ENCODE data around the gene PIP4K2A. TPM values are rescaled to one million over a fixed set of nuclear protein-coding genes. Genes with fewer than 3 reads are reported as not detected.
"Not testable (repeated sequence)": the region's sequence is repeated elsewhere in the genome, so short reads cannot be mapped to it uniquely, and the experiment has no call there.

The PIP4K2A gene
- polyA plus RNA-seq: 15.3 TPM
- long read RNA-seq, donor 1, partial matches to known transcripts: 25 of 26 reads
- long read RNA-seq, donor 1, other reads (novel, unspliced or antisense): 0 of 26 reads
- long read RNA-seq, donor 2, partial matches to known transcripts: 0 of 3 reads
- long read RNA-seq, donor 2, other reads (novel, unspliced or antisense): 0 of 3 reads
- long read RNA-seq, donor 3: 0 reads
- long read RNA-seq, donor 4: 0 reads
- long read RNA-seq, donor 5, partial matches to known transcripts: 0 of 4 reads
- long read RNA-seq, donor 5, other reads (novel, unspliced or antisense): 0 of 4 reads
- long read RNA-seq, donor 6, transcript PIP4K2A-202 (10 exons, 3,802 nt): major isoform, 6 of 6 reads
- long read RNA-seq, donor 6, partial matches to known transcripts: 0 of 6 reads
- long read RNA-seq, donor 6, other reads (novel, unspliced or antisense): 0 of 6 reads
- long read RNA-seq, donor 7, partial matches to known transcripts: 0 of 2 reads
- long read RNA-seq, donor 7, other reads (novel, unspliced or antisense): 0 of 2 reads
- long read RNA-seq, donor 8, transcript PIP4K2A-202 (10 exons, 3,802 nt): major isoform, 5 of 5 reads
- long read RNA-seq, donor 8, partial matches to known transcripts: 0 of 5 reads
- long read RNA-seq, donor 8, other reads (novel, unspliced or antisense): 0 of 5 reads
- long read RNA-seq, donor 9, partial matches to known transcripts: 0 of 4 reads
- long read RNA-seq, donor 9, other reads (novel, unspliced or antisense): 0 of 4 reads
- long read RNA-seq, donor 10, transcript PIP4K2A-202 (10 exons, 3,802 nt): major isoform, 6 of 6 reads
- long read RNA-seq, donor 10, partial matches to known transcripts: 0 of 6 reads
- long read RNA-seq, donor 10, other reads (novel, unspliced or antisense): 0 of 6 reads
- long read RNA-seq, donor 11, transcript PIP4K2A-202 (10 exons, 3,802 nt): major isoform, 6 of 6 reads
- long read RNA-seq, donor 11, partial matches to known transcripts: 0 of 6 reads
- long read RNA-seq, donor 11, other reads (novel, unspliced or antisense): 0 of 6 reads

DNA sequence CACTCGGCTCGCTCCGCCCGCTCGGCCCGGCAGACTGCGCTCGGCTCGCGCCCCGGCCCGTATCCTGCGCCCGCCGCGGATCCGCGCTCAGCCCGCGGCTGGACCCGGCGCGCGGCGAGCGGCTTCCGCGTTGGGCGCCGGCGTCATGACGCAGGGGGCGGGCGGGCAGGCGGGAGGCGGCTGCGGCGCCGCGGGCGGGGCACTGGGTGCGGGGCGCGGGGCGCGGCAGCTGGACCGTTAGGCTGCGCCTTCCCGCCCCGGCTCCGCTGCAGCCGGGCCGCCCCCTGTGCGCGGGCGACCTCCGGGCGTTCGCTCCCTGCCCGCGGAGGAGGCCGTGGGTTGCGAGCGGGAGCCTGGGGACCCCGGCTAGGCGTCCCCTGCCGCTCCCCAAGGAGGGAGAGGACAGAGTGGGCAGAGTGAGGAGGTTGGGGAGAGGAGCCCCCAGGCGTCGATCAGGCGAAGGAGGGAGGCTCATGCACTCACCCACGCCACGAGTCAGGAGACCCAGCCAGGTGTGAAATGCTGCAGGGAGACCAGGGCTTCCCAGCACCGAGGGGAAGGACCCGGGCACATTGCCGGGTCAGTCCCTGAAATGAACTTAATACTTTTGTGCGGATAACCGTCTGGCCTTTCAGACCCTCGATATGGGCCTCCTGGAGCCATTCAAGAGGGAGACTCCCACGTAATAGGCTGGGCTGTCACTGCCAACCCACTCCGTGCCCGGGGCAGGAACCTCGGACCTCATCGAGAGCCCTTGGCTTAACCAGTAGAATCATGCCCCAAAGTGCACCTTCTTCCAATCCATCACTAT lies at the start of gene PIP4K2A:
PIP4K2A (minus strand) TSS at position 100 of the 811 bp plus-strand sequence. CDS start 252 bp downstream, outside the sequence.
- DNase-seq: peak; percentile 48 to 76
- Histone ChIP-seq H3K27ac (ENCODE audit: low read length) (peak within 1 kb of the TSS; percentile 53), H3K9me3 (ENCODE audit: control insufficient read depth, low read depth, low read length) (no peaks in the 10 kb centered on the region), H3K4me3 (ENCODE audit: low read length) (peak within 1 kb of the TSS; percentile 84), H3K27me3 (ENCODE audit: control insufficient read depth, insufficient read depth, low read length) (peaks cover 20% of the 10 kb centered on the region), H3K4me1 (ENCODE audit: control insufficient read depth, insufficient read depth, low read length) (peaks cover 4% of the 10 kb centered on the region), H3K36me3 (ENCODE audit: control insufficient read depth, insufficient read depth, low read length) (no peaks in the 10 kb centered on the region)
- WGBS (ENCODE audit: insufficient coverage, low lambda C conversion rate): no CpG with 5 or more reads among the region's 83 CpGs

DNA sequence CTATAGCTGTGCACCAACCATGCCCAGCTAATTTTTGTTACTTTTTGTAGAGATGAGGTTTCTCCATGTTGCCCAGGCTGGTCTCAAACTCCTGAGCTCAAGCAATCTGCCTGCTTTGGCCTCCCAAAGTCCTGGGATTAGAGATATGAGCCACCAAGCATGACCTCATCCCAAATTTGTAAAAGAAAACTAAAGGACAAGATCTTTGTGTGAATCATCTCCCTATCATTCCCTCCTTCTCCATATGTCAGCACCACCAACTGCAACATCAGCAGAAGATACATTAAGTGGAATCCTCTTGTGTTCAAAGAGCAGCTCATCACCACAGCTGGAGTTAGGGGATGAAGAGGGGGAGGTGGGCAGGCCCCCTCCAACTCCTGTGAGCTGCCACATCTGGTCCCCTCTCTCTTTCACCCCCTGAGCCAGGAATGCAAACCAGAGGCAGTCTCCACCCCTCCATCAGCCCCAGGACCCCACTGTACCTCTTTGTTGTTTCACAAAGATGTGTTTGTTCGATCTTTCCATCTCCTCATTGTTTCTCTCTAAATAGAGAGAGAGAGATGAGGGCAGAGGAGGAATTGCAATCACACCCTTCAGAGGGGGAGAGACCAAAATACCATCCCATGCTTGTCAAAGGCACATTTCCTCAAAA lies 47.3 kb upstream of the PIP4K2A start:
- Histone ChIP-seq H3K36me3 (ENCODE audit: control insufficient read depth, insufficient read depth, low read length) (no peaks in the 10 kb centered on the region), H3K4me3 (ENCODE audit: low read length) (no peak overlapping the region), H3K27ac (ENCODE audit: low read length) (no peak overlapping the region), H3K27me3 (ENCODE audit: control insufficient read depth, insufficient read depth, low read length) (peaks cover 2% of the 10 kb centered on the region), H3K4me1 (ENCODE audit: control insufficient read depth, insufficient read depth, low read length) (no peaks in the 10 kb centered on the region), H3K9me3 (ENCODE audit: control insufficient read depth, low read depth, low read length) (no peaks in the 10 kb centered on the region)
- DNase-seq: no peak
- no CpG with 5 or more reads among the region's 1 CpG for WGBS (ENCODE audit: insufficient coverage, low lambda C conversion rate)

DNA sequence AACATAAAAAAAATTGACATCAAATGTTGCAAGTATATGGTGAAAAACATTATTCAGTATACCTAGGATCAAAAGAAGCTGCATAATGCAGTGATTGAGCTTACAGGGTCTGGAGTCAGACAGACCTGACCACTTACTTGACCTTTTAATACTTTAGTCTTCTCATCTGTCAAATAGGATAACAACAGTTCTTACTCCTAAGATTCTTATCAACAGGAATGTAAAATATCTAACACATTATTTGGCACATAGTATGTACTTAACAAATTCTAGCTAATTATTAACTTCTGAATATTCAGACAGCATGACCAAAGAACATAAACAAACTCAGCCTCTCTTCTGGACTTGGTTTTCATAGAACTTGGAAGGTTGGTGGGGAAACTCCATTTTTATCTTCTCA lies 45.6 kb upstream of the PIP4K2A start:
- Histone ChIP-seq H3K27me3 (ENCODE audit: control insufficient read depth, insufficient read depth, low read length) (peaks cover 2% of the 10 kb centered on the region), H3K4me3 (ENCODE audit: low read length) (no peak overlapping the region), H3K4me1 (ENCODE audit: control insufficient read depth, insufficient read depth, low read length) (no peaks in the 10 kb centered on the region), H3K27ac (ENCODE audit: low read length) (no peak overlapping the region), H3K36me3 (ENCODE audit: control insufficient read depth, insufficient read depth, low read length) (no peaks in the 10 kb centered on the region), H3K9me3 (ENCODE audit: control insufficient read depth, low read depth, low read length) (no peaks in the 10 kb centered on the region)
- no peak for DNase-seq

GRCh38 chr10:22758867-22759266 lies 44.5 kb upstream of the PIP4K2A start:
- DNase-seq: no peak
- Histone ChIP-seq H3K4me3 (ENCODE audit: low read length) (no peak overlapping the region), H3K36me3 (ENCODE audit: control insufficient read depth, insufficient read depth, low read length) (no peaks in the 10 kb centered on the region), H3K4me1 (ENCODE audit: control insufficient read depth, insufficient read depth, low read length) (no peaks in the 10 kb centered on the region), H3K9me3 (ENCODE audit: control insufficient read depth, low read depth, low read length) (no peaks in the 10 kb centered on the region), H3K27me3 (ENCODE audit: control insufficient read depth, insufficient read depth, low read length) (no peaks in the 10 kb centered on the region), H3K27ac (ENCODE audit: low read length) (no peak overlapping the region)
- WGBS (ENCODE audit: insufficient coverage, low lambda C conversion rate): no CpG with 5 or more reads among the region's 6 CpGs

GRCh38 chr10:22754296-22754695 lies 39.9 kb upstream of the PIP4K2A start:
- Histone ChIP-seq H3K27ac (ENCODE audit: low read length) (no peak overlapping the region), H3K36me3 (ENCODE audit: control insufficient read depth, insufficient read depth, low read length) (no peaks in the 10 kb centered on the region), H3K27me3 (ENCODE audit: control insufficient read depth, insufficient read depth, low read length) (no peaks in the 10 kb centered on the region), H3K4me1 (ENCODE audit: control insufficient read depth, insufficient read depth, low read length) (no peaks in the 10 kb centered on the region), H3K9me3 (ENCODE audit: control insufficient read depth, low read depth, low read length) (no peaks in the 10 kb centered on the region), H3K4me3 (ENCODE audit: low read length) (no peak overlapping the region)
- 100% methylated on average over 1 of the region's 4 CpGs for WGBS (ENCODE audit: insufficient coverage, low lambda C conversion rate)
- no peak for DNase-seq

DNA sequence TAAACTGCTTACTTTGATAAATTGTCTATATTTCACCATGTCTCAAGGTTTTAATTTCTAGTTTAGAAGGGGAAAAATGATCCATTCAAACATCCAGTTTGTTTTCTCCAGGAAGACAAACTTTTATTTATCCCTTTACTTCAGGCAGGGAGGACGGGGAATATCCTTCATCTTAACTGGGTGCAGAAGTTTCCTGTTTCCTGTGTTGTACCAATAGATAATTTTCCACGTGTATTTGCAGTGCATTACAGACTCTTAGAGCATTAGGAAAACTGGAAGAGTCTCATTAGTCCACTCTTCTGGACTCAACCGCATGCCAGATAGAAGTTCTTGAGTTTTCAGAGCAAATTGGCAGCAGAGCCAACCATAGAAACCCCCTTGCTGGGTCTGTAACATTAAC lies 39.4 kb upstream of the PIP4K2A start:
- Histone ChIP-seq H3K4me1 (ENCODE audit: control insufficient read depth, insufficient read depth, low read length) (no peaks in the 10 kb centered on the region), H3K4me3 (ENCODE audit: low read length) (no peak overlapping the region), H3K36me3 (ENCODE audit: control insufficient read depth, insufficient read depth, low read length) (no peaks in the 10 kb centered on the region), H3K9me3 (ENCODE audit: control insufficient read depth, low read depth, low read length) (no peaks in the 10 kb centered on the region), H3K27ac (ENCODE audit: low read length) (no peak overlapping the region), H3K27me3 (ENCODE audit: control insufficient read depth, insufficient read depth, low read length) (no peaks in the 10 kb centered on the region)
- WGBS (ENCODE audit: insufficient coverage, low lambda C conversion rate): 40% methylated on average over 1 of the region's 3 CpGs
- no peak for DNase-seq

DNA sequence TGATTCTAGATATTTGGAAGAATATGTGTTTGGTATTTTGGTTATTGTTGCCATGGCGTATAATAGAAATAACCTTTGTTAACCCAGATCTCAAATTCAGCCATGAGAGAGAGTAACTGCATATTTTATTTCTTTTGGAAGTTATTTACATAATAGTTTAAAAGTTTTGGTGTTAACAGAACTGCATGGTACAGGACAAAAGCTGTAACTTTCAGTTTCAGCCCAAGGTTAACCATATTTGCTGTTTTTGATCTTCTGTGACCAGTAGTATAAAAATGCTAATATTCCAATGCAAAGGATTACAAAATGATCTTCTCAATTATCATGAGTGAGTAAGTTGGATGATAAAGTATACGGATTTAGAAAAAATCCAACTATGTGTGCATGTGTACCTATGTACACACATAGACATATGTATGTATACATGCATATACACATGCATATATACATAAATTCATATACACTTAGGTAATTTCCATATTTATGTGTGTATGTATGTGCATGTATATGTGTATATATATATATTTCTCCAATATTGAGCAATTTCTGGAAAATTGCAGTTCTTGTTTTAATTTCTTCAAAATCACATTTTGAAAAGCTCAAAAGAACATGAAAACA lies 38.0 kb upstream of the PIP4K2A start:
- no CpG with 5 or more reads among the region's 2 CpGs for WGBS (ENCODE audit: insufficient coverage, low lambda C conversion rate)
- Histone ChIP-seq H3K4me3 (ENCODE audit: low read length) (no peak overlapping the region), H3K4me1 (ENCODE audit: control insufficient read depth, insufficient read depth, low read length) (no peaks in the 10 kb centered on the region), H3K36me3 (ENCODE audit: control insufficient read depth, insufficient read depth, low read length) (no peaks in the 10 kb centered on the region), H3K9me3 (ENCODE audit: control insufficient read depth, low read depth, low read length) (no peaks in the 10 kb centered on the region), H3K27me3 (ENCODE audit: control insufficient read depth, insufficient read depth, low read length) (no peaks in the 10 kb centered on the region), H3K27ac (ENCODE audit: low read length) (no peak overlapping the region)
- no peak for DNase-seq

DNA sequence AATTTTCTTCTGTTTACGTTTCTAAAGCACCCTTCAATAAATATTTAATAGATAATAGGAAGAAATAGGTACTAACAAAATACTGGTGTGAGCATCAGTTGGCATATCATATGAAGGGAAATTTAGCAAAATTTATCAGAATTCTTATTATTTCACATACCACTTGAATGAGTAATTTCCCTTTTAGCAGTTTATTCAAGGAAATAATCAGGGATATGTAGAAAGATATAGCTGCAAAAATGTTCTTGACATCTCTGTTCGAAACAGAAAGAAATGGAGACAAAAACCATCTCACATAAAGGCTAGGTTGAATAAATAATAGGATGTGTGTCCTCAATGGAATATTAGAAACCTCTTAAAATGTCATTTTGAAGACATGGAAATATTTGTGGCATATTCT lies 35.8 kb upstream of the PIP4K2A start:
- no peaks in the 10 kb centered on the region for H3K36me3 ChIP-seq (ENCODE audit: control insufficient read depth, insufficient read depth, low read length)
- 100% methylated on average over 1 of the region's 2 CpGs for WGBS (ENCODE audit: insufficient coverage, low lambda C conversion rate)
- DNase-seq: no peak
- no peak overlapping the region for H3K4me3 ChIP-seq (ENCODE audit: low read length)
- H3K9me3 ChIP-seq (ENCODE audit: control insufficient read depth, low read depth, low read length): no peaks in the 10 kb centered on the region
- no peaks in the 10 kb centered on the region for H3K27me3 ChIP-seq (ENCODE audit: control insufficient read depth, insufficient read depth, low read length)
- H3K4me1 ChIP-seq (ENCODE audit: control insufficient read depth, insufficient read depth, low read length): no peaks in the 10 kb centered on the region
- no peak overlapping the region for H3K27ac ChIP-seq (ENCODE audit: low read length)

GRCh38 chr10:22744858-22745257 lies 30.5 kb upstream of the PIP4K2A start:
- not testable (repeated sequence) for H3K4me1 ChIP-seq (ENCODE audit: control insufficient read depth, insufficient read depth, low read length); H3K27ac ChIP-seq (ENCODE audit: low read length); H3K36me3 ChIP-seq (ENCODE audit: control insufficient read depth, insufficient read depth, low read length); H3K9me3 ChIP-seq (ENCODE audit: control insufficient read depth, low read depth, low read length); DNase-seq; H3K27me3 ChIP-seq (ENCODE audit: control insufficient read depth, insufficient read depth, low read length); H3K4me3 ChIP-seq (ENCODE audit: low read length)
- WGBS (ENCODE audit: insufficient coverage, low lambda C conversion rate): no CpG with 5 or more reads among the region's 2 CpGs

Measured in large intestine (tissue), 12 donors.